NCI-H1105 (cell line): ENCODE data around the gene BCOR.

ENCODE experiments used
- DNase-seq: peaks from one replicate; lab custom pipeline; 2025; lab: John Stamatoyannopoulos, UW

Gene BCOR

DNA sequence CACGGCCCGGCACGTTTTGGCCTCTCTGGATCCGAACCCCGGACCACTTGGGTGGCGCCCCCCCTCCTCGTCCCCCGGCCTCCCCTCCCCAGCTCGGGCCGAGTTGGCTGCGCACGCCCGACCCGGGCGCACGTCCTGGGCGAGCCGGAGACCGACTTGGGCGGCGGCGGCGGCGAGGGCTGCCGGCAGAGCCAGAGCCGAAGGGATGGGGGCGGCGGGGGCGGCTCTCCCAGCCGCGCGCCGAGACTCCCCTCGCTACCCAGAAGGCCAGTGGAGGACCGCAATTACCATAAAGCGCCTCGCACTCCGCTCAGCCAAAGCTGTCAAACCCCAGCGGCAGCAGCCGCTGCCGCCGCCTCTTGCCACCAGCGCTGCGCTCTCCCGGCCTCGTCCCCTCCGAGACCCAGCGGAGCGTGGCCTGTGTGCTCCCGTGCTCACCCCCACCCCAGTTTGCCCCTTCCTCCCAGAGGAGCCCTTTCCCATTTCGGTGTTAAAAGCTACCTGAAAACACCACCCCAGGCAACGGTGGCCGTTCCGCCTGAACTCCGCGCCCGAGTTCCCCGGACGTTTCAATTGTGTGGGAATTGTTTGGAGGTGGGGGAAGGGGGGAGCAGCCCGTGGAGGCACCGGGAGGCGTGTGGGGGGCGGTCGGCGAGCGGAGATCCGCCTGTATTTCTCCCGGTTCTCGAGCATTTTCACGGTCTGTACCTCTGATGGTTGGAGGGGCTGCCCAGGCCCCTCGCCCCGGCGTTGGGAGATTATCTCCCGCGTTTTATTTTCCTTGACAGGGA, 701 bp upstream of the BCOR start:
- no peak for DNase-seq

DNA sequence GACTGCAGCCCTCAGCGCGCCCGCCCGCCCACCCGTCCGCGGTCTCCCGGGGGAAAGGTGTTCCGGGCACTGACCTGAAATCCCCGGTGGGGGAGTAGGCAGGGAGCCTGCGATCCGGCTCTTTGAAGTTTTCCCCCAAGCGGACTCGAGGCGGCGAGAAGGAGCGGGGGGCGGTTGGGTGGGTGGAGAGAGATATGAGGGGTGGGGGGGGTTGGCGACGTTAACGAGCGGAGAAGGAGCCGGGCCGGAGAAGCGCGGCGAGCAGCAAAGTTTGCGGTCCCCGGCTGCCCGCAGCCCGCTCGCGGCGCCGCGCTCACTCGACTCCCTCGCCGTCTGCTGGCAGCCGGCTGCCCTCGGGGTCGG, 636 bp downstream of the BCOR start:
- no peak for DNase-seq

DNA sequence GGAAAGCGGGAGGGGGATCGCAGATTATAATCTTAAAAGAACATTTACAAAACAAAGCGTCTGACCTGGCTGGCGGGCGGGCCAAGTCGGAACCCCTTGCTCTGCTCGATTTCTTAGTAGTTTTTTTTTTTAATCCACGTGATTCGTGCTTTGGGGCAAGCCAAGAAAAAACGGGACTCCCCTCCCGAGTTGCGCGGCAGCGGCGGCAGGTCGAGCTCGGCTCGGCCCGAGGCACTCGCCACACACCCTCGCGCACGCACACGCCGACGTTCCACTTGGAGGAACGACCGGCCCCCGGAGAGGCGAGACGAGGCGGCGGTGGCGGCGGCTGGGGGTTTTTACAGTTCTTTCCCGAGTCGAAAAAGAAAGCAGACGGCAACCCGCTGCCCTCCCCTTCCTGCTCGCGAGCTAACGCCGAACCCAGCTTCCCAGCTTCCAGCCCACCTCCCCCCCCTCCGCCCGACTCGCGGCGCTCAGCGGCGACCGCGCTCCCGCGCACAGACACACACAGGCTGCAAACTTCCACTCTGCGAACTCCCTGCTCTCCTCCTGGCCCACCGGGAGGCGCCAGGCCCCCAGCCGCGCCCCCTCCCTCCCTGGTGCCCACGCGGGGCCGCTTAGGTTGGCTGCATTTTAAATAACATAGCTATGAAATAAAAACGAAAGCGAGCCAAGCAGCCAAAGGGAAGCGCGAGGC, 1.2 kb downstream of the BCOR start:
- no peak for DNase-seq

DNA sequence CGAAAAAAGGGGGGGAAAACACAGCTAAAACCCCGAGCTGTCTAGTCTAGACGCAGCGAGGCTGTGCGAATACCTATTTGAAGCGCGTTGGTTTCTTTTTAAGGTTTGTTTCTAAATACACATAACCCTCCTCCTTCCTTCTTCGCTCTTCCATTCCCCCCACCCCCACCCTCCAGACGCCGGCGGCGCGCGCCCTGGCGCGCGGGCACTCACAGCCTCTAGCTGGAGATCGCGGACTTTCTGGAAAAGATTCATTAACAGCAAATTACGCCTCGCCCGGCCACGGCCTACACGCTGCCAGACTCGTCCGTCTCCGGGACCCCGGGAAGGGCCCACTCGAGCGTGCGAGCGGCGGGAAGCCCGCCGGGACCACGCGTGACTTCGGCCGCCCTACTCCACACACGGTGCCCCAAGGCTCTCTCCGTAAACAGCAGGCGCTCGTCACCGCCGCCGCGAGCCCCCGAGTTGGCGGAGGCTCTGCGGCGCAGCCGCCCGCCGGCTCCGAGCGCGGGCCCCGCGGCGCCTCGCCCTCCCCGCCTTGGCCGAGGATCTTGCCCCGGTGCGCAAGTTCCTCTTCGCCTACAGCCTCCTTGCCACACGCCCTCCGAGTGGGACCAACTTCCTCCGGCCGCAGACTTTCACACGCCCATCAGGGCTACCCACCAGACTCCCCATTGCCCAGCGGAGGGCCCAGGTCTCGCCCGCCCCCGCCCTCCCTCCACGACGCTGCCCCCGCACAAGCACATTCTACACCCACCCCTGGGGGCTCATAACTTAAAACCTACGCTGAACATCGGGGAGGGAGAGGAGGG, 2.0 kb downstream of the BCOR start:
- no peak for DNase-seq

DNA sequence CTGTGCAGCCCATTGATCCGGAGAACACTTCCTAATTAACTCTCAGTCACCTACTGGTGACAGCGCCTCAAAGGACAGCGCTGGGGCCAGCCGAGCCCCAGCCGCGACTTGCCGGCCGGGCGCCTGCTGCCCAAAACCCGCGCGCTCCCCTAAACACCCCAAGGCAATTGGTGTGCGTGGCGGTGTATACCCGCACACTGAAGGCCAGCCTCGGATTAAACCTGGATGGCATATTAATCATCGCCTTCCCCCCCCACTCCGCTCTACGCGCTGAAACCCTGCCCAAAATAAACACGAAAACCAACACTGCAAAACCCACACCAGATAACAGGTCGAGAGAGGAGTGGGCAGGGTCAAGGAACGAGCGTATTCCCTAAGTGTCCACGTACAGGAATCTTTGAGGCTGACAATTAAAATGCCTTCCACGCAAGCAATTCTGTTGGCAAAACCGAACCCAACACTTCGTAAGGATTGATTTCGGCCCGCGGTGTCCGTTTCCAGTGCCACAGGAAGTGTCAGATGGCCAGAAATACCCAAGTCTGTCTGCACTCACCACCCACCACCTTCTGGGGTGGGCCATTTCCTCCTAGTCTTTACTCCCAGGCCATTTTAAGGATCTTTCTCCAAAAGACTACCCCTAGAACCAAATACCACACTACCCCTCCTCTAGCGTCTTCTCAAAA, 2.7 kb downstream of the BCOR start:
- DNase-seq, result no peak

DNA sequence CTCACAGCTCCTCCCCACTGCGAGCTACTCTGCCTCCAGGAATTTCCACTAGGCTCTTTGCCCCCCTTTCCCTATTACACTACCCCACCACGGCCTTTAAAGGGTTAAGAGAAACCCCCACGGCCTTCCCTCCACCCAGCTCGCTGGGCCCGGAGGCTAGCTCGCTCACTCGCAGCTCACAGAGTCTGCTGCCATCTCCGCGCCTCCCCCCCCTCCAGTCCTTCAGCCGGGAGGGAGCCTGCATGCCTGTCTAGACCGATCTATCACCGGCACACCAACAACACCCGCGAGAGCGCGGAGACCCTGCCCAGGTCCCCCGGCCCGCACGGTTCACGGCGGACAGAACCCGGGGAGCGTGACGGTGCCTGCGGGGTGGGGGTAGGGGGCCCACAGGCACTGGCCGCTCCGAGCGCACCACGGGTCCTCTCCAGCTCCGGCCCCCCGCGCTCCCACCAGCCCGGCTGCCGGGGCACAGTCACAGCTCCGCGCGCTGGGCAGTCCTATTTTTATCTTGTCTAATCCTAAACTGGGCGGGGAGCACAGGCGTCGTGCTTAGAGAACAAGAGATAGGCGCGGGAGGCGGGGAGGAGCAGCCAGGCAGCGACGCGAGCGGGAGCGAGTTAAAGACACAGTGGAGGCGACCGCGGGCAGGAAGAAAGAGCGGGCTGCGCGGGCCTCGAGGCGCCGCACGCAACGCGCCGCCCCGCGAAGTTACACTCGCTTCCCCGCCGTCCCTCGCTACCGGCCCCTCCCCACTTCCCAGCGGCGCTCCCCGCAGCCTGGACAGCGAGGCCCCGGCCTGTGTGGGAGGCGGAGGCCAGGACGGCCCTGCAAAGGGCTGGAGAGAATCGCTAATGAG, 3.5 kb downstream of the BCOR start:
- DNase-seq, result no peak

DNA sequence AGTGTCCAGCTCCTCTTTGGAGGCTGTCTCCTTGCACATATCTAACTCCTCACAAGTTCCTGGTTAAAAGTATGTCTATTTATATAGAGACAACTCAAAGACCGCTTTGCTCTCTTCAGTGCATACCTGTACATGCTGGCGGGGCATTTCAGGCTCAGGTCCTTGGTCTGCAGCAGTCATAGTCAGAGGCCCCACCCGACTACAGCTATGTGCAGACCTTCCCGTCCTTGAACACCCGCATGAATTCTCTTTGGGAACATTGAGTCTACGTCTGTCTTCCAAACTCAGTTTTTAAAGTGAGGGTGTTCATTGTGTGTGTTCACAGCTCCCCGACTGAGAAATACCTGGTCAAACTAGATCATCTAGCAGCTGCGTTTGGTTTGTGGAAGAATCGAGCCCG, 4.2 kb downstream of the BCOR start:
- no peak for DNase-seq

DNA sequence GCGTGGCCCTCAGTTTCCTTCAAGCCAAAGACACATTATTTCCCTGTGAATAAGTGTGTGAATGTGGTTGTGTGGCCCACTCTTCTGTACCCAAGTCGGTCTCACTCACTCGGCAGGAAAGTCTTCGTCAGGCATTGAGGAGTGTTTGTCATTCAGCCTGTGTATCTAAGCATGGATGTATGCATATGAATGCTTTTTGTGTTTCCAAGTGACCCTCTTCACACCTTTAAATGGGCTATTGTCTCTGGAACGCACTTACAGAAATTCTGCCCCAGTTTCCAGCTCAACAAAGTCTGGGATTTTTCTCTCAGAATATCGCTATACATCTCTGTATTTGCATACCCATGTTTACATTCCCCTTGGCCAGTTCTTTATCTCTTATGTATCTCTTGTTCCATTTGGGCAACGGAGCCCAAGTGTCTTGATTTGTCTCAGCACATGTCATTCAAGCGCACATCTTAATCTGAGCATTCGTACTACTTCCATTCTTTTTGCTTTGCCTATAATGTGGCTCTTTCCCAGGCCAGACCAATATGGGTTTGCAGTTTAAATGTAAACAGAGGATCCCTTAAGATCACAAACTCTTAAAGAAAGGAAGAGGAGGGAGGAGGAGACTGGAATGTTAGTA, 4.8 kb downstream of the BCOR start:
- DNase-seq, result no peak

DNA sequence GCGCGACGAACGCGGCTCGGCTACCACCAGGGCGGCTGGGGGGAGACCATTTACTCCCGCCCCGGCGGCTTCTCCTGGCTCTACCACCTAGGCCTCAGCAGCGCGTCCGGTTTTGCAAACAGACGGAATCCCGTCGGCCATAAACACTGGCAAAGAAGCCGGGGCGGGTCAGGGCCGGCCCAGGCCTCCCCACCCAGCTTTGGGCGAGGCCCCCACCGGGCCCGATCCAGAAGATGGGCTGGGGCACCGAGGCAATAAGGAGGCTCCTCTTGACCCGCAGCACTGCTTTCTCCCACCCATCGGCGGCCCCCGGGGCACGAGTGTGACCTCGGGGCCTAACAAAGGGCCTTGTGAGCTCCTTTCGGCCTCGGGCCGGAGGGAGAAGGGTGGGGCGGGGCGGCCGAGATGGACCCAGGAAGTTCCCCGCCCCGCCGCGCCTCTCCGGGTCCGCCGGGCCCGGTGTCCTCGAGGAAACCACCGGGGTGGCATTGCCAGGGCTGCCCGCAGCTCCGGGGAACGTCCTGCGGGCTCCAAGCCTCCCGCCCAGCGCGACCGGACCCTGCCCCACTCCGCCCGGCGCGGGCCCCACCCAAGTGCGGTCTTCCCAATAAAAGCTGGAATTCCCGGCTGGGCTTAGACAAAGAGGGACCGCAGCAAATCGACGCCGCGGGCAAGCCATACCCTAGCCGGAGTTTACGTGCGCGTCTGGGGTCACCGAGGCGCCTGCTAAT, 5.9 kb downstream of the BCOR start:
- no peak for DNase-seq

DNA sequence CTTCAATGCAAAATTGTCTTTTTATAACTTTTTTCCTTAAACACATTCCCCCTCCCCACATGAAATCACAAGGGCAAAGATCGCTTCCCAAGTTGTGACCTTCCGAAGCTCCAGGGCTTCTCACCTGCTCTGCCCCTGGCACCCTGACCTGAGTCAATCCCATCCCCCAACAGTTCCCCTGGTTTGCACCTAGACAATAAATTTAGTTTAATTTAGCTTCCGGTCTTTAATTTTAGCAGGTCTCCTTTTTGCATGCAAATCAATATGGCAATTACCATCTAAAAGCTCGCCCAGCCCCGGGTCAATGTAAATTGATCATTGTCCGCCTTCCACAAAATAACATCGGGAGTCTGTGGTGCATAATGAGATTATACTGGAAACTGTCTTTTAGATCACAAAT, 6.8 kb downstream of the BCOR start:
- no peak for DNase-seq

DNA sequence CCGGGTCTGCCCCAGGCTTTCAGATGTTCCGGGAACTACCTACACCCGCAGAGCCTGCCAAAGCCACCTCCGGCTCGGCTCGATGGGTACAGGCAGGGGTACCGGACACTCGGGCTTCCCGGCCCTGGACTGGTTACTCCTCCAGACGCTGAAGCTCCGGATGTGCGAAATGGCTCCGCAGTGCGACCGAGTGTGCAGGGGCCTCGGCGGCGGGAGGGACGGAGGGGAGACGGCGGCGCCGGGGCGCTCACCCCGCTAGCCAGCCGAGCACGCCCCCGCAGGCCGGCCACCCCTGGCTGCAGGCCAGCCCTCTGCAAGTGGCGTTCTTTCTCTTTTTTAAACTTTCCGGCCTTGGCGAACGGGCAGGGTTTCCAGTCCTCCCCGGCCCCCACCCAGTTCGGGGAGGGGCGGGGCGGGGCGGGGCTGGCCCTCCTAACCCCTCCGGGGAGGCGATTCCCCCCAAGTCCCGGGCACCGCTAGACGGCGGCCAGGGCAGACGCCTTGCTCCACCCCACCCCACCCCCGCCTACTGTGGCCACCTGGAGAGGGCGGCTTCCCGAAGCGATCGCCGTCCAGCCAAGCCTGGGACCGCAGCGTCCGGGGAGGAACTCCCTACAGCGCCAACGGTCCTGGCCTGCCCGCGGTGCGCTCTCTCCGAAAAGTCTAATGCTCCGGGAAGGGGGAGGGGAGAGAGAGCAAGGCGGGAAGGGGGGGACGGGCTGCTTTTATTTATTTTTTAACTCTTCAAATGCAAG, 7.5 kb downstream of the BCOR start:
- no peak for DNase-seq

DNA sequence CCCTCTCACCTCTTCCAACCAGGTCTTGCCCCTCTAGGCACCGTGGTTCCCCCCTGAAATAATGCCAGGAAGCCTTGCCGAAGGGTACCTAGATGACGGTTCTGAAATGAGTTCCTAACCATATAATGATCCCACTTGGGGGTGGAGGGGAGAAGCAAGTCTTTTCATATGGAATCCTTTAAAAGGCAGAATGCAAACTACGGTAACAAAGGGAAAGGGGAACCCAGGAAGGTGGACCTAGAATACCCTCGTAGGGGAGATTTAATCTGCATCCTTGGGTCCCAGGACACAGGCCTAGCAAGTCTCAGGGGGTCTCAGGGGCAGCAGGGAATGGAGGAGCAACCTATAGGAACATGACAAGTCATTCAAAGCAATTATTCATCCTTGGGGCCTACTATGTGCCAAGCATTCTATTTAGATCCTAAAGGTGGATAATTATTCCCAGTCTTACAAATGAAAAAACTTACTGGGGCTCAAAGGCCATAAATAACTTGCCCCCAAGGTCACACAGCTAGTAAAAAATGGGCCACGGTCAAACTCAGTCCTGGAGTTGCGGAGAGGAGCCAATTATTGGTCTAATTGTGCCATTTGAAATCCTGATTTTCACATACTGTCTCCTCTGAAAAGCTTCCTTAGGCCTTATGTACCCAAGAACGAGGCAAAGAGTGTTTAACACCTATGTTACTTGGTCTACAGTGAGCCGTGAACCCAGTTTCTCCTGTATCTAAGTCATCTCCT, 8.8 kb downstream of the BCOR start:
- no peak for DNase-seq

DNA sequence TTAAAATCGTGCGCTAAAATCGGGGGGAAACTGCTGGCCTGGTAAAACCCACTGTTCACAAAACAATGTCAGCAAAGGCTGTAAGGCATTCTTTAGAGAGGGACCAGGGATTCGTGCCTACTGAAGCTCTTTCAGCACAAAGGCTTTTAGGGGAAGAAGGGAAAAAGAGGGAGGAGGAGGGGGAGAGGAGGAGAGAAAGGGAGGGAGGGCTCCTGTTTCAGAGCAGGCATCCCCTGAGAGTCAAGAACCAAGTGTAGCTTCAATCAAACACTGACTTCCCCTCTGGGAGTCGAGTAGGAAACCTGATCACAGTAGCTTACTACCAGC, 9.5 kb downstream of the BCOR start:
- no peak for DNase-seq

DNA sequence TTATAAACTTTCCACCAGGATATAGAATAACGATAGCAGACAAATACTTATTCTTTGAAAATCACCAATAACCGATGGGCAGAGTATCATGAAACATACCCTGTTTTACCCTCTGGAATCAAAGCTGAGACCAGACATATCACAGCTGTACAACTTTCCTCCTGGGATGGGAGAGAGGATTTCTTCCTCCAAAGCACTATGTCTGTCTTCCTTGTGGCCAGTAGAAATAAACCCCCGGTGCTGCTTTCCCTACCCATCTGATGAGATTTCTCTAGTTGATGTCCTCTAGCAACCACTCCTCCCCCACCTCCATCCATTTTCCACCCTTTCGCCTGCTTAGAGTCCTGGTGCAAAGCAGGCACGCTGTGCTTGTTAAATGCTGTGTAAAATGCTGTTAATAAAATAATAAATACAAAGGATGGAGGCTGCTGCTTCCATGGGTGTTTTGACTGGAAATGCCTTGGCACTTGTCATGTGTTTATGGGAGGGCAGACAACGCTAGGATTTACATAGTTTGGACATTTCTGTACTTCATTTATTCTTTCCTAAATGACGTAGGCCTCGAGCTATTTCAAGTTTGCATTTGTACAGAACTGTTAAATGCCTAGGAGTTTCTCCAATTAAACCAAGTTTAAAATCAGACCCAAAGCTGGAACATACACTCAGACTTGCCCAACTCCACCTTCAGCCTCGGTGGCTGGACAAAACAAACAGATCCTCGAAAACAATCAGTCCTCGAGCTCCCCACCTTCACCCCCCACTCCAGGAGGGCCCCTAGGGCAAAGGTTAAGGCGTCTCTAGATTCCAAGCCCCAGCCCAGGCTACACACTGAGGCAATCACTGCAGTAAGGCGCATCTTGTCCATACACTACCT, 10.1 kb downstream of the BCOR start:
- no peak for DNase-seq

DNA sequence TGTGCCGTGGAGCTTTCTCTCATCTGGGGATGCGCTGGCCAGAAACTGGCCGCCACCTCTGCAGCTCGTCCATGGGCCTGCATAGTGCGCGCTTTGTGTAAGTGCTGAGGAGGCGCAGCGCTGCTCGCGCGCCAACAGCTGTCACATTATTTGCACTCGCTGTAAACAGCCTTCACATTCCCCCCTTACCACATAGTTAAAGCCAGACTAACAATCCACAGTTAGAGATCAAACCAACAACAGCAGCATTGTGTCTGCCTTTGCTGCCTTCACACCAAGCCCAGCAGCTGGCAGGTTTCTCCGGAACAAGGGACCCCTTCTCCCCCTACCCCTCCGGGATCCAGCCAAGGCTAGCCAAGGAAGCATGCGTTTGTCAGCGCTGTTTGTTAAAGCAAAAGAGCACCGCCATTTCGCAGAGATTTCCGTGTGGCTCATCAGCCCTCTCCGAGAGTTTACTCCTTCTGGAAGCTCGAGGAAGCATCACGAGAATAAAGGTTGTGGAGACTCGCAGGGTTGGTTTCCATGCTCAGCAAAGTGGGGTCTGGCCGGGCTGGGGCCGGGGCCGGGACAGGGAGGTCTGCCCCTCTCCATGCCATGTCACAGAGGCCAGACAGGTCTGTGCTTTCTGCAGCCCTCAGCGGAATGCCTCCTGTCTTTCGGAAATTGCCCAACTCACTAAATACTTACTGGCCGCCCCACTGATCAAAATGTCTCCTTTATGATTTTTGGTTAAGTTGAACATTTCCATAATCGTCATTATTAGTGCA, 11.0 kb downstream of the BCOR start:
- DNase-seq, result no peak

DNA sequence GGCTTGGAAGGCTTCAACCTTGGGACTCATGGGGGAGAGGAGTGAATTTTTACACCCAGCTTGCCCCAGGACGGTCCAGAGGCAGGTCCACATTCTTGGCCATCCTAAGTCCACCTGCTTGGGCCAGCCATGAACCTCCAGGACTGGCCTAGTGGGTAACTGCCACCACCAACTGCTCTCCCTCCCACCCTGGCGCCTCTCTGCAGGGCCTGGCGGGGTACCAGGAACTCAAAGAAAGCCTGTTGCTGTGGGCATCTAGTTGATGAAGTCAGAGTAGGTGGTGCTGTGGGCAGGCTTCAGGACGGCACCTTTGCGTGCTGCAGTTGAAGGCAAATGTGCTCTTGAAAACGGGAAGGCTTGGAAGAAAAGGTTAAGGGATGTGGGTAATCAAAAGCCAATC, 12.0 kb downstream of the BCOR start:
- DNase-seq, result no peak

DNA sequence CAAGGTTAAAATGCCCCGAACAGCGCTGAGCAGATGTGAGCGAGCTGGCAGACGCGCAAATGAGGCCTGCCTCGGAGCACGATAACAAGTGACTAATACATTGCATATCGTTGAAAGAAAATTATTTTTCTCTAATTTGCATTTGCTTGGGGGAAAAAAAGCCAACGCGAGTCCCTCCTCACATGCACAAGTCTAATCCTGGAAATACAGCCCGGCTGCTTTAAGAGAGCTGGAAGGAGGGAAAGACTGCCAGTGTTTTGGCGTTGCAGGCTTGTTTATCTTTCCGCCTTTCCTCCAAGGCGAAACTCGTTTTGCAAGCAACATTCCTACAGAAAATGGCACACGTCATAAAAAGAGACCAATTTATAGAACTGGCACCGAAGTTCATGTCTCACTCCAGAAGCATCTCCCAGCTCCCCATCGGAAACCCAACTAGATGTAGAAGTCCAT, 12.6 kb downstream of the BCOR start:
- no peak for DNase-seq
